GM18907 (cell line): ENCODE measurements around the gene DLST.
A peak's percentile ranks its signal among the peaks of the same experiment; 100 is the strongest.

Experiments
- ATAC-seq: cut with Tn5 transposase; IDR thresholded peaks from one replicate; pipeline ENCODE4 v1.9.1; 2021; ENCODE audit warnings: mild to moderate bottlenecking, moderate library complexity; ENCODE audit not compliant: unreplicated experiment

DLST gene

GRCh38 chr14:74892745-74893144 is 11.0 kb downstream of the DLST start:
- ATAC-seq = peak; percentile 12

DNA sequence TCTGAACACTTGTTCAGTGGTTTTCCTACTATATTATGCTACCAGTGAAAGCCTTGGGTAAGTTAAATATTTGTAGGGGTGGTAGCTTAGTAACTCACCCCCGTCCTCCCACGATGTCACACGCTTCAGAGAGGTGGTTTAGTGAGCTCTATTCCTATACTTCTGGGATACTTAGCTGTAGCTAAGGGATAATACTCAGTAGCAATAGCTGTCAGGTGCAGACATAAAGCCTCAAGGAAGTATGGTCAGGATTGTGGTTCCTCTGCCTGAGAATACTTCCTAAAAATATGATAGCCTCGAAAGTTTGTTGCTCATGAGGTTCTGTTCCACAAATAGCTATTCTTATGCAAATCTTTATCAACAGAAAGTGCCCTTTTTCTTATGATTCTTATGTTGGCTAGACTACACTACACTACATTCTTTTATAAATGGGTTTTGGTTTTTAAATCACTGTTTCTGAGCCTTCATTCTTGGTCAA is 11.9 kb downstream of the DLST start:
- peak; percentile 50 for ATAC-seq

DNA sequence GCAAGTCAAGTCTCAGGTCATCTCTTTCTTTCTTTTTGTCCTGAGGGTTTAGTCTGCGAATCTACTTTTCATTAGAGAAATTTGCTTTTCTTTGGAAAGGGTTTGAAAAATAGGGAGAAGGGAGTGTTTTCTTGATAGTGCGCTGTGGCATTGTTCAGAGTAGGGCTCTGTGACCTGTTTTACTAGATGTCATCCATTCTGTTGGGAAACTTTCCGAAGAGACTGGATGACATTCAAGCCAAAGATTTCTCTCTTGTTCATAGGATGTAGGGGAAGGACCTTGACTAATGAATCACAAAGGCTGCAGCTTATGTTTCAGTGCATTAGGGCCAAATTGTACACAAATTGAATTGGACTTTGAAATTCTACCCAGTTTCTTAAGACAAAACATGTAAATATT is 14.7 kb downstream of the DLST start:
- no peak for ATAC-seq

DNA sequence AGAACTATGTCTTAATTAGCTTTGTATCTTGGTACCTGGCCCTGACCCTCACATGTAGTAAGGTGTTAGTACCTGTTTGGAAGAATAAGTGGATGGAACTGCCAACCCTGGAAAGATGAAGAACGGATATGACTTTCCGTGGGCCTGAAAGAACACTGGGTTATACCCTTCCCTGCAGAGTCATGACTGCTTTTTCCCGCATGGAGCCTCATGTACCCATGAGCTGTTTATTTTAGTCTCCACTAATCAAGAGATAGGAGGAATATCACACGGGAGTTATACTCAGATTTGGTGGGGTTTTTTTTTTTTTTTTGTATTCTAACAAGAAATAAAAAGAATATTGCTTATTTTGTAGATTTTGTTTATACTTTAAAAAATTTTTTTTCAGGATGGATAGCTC is 15.9 kb downstream of the DLST start:
- ATAC-seq = no peak

GRCh38 chr14:74898083-74898482 is 16.4 kb downstream of the DLST start:
- no peak for ATAC-seq

- no peak for ATAC-seq
Measured at GRCh38 chr14:74898694-74899093, 17.0 kb downstream of the DLST start.

DNA sequence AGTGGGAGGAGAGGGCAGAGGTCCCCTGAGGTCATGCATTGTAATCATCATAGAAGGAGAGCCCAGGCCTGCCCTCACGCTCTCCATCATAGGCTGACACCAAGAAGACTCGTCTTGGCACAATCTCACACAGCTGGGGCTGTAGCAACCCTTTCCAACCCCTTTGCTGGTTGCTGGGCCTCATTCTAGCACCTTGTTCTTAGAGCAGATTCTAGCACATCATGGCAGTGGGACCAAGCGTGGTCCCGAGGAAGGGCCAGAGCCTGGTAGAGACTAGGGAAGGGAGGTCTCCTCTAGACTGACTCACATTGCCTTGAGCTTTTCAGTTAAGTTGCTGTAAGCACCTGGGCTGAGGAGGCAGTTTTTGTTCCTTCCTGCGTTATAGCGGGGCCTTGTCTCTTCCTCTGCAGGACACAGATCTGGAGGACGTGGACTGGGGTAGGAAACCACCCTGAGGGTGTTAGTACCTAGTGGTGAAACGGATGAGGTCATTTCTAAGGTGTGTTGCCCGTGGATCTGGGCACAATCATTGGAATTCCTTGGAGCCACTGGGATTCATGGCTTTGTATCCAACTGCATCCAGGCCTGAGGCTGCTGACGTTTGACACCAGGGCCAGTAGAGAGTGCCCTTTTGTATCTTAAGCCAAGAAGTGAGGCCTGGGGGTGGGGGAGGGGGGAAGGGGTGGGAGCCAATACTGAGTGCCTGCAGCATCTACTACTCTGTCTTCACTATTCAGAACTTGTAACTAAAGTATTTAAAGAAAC is 21.4 kb downstream of the DLST start:
- ATAC-seq = no peak

DNA sequence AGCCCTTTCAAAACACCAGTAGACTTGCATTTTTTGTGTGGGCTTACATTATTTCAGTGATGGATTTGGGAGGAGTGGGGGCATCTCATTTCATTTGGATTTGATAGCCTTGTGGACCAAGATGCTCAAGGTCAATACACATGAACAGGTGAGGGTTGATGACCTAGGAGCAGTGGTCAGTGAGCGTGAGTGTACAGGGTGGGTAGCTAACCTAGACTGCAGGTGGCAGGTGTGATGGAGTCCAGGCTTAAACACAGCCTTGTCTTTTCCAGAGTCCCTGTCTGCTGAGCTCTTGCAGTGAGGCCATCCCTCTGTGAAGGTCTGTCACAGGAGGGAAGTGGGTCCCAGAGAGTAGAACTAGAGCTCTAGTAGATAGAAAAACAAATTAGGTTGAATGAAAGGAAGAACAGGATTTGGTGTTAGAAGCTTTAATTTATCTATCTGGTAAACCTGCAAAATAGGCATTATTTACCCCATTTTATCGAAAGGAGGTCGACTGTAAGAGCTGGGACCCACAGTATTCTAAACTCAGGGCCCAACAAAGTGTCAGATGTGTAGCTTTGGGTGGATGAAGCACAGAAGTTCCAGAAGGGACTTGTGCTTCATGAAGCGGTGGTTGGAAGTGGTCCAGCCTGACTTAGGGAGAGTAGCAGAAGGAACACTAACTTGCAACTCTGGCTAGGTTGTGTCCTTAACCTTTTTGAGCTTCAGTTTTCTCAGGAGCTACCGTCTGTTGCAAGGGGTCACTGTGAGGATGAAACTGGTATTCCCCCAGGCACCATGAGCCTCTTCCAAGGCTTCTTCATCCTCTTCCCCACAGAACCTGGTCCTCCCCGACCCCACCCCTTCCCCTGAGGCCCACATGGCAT is 23.2 kb downstream of the DLST start:
- ATAC-seq = no peak

- no peak for ATAC-seq
Measured at GRCh38 chr14:74905595-74906142, 24.0 kb downstream of the DLST start.

DNA sequence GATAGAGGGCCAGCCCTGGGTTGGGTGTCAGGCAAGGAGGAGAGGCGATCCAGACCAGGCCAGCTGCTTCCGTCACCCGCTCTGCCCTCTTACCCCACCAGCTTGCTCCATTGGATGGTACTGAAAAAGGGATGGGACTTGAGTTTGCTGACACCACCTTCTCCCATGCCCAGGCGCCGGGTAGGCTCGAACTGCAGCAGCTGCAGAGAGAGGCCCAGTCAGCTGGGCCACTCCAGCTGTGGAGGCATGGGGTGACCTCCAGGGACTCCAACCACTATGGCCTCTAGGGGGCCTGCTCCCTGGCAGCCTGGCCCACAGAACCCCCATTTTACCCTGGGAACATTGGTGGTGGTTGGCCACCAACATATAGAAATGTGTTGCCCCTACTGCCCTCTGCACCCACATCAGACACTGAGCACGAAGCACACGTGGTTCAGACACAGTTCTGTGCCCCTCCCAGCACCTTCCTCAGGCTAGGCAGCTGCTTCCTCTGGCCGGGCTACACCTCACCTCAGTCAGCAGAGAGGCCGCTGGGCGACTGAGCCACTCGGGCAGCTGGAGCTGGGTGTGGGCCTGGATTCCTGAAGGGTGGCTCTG is 25.3 kb downstream of the DLST start:
- no peak for ATAC-seq

DNA sequence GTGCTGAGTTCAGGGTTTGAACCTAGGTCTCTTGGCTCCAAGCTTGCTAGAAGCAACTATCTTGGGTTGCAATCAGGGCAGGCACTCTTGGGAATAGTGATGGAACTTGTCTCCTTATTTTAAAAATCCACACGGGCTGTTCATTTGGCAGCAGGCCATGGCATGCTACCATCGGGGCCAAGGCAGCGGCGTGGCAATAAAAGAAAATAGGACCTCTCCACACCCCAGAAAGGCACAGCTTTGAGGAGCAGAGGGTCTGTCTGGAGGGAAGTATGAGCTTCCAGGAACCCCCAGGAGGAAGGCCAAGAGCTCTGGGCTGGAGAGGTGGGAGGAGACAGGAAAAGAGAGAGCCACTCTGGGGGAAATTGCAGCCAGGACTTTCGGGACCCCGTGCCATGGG is 26.0 kb downstream of the DLST start:
- no peak for ATAC-seq

DNA sequence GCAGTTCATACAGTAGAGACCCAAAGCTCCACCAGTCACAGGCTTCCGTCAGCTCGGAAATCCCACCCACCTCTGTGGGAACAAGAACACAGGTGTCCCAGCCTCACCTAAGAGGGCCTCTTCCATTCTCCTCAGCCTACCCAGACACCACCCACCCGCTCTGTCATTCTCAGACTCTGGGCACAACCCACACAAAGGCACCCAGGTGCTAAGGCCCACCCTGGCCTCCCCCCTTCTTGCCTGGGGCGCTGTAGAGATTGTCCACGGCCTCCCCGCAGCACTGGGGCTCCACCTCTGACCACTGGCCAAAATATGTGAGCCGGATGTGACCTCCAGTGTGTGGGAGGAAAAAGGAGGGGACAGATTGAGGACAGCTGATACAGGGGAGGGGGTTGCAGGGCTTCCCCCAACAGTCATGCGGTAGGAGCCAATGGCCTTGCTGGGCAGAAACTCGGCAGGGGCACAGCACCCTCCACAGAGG is 27.2 kb downstream of the DLST start:
- ATAC-seq = no peak

DNA sequence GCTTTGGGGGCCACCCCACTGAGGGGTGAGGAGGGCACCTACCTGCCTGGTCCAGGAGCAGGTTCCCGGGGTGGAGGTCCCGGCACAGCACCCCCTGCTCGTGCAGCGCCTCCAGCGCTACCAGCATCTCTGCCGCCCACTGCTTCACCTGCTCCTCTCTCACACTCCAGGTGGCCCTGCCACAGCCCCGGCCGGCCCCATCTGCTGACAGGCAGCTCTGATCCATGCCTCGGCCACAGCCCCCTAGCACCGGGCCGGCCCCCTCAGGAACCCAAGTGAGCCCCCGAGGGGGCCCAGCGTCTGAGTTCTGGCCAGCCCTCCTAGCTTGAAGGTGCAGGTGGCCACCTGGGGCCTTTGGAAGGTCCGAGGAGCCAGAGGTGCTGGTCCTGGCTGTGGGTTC is 27.8 kb downstream of the DLST start:
- ATAC-seq = no peak

GRCh38 chr14:74909911-74910310 is 28.2 kb downstream of the DLST start:
- no peak for ATAC-seq

DNA sequence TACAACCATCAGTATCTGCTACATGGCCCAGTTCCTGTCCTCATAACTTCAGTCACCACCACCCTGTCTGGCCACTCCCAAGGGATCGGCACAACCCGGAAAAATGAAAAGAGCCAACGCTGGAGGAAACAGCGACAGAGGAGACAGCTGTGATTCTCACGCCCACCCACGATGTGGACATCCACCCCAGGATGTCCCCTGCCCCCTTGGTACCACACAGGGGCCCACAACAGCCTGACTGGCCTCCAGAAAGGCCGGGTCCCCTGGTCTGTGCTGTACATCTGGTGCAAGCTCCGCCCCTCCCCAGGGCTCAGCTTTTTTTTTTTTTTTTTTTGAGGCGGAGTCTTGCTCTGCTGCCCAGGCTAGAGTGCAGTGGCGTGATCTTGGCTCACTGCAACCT is 28.8 kb downstream of the DLST start:
- no peak for ATAC-seq

GRCh38 chr14:74911221-74911620 is 29.5 kb downstream of the DLST start:
- no peak for ATAC-seq

GRCh38 chr14:74911704-74912103 is 30.0 kb downstream of the DLST start:
- no peak for ATAC-seq

- no peak for ATAC-seq
Measured at GRCh38 chr14:74912111-74912510, 30.4 kb downstream of the DLST start.

GRCh38 chr14:74912801-74913200 is 31.1 kb downstream of the DLST start:
- no peak for ATAC-seq

DNA sequence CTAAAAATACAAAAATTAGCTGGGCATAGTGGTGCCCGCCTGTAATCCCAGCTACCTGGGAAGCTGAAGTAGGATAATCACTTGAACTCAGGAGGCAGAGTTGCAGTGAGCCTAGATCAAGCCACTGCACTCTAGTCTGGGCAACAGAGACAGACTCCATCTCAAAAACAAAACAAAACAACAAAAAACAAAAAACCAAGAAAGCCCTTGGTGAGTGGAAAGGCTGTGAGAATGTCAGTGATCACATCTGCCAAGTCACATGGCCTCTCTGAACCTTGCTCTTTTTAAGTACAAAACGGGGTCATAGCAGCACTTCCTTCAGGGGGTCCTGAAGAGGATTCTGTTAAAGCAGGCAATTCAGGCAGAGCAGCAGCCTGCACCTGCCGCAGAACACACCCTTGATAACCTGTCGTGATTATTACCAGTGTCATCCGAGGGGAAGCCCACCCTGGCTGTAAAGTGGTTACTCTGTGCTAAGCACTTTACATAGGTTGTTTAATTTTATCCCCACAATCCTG is 31.7 kb downstream of the DLST start:
- ATAC-seq = no peak

GRCh38 chr14:74913986-74914573 is 32.4 kb downstream of the DLST start:
- ATAC-seq = no peak
